GM12891 (cell line): ENCODE data around the gene MICALL2.

Experiments used
- POLR2A ChIP-seq: IDR thresholded peaks from 2 replicates; pipeline ENCODE4 v1.6.1; 2011; ENCODE audit warnings: low read depth, low read length, control low read depth
- POLR2AphosphoS5 ChIP-seq: IDR thresholded peaks from 2 replicates; pipeline ENCODE4 v1.6.1; 2011; ENCODE audit warnings: low read depth, low read length, control low read depth

DNA sequence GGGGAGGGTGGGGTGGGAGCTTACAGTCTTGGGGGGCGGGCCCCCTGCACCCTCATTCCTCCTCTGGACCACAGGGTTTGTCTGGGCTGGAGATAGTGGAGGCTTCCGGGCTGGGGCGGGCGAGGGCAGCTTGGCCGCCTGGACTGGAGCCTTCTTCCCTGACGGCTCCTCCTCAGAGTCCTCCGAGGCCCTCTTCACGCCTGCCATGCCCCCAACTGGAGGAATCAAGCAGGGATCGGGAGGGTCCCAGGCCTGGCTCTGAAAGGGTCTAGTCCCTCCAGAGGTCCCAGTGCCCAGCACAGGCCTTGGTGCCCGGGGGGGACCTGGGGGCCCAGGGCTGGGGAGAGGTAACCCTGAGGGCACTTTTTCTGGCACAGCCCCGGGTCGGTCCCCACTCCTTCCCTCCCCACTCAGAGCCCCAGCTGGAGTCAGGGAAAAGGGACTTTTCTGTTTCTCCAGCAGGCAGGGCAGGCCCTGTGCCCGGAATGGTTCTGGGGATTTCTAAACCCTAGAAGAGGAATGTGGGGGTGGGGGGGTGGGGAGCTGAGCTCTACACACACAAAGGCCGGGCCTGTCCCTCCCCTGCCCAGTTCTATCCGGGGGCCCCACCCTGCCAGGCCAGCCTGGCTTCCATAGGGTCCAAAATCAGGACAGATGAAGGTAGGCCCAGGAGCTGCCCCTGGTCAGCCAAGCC is 11.6 kb downstream of the MICALL2 start:
- TF ChIP-seq POLR2A (no peak), POLR2AphosphoS5 (no peak)
